GM12801 (cell line): ENCODE measurements around the gene ROBO1.

Source experiments
- CTCF ChIP-seq: IDR thresholded peaks from one replicate; pipeline ENCODE4 v1.5.1; 2011; ENCODE audit warnings: control low read depth; ENCODE audit not compliant: insufficient read length; ENCODE audit errors: extremely low read depth

The ROBO1 gene

GRCh38 chr3:79337798-79338197 lies 430.0 kb downstream of the ROBO1 start:
- TF ChIP-seq CTCF = no peak

- no peak for TF ChIP-seq CTCF
These were observed 438.6 kb downstream of the ROBO1 start for GRCh38 chr3:79329154-79329553.

GRCh38 chr3:79326642-79327041 lies 441.2 kb downstream of the ROBO1 start:
- TF ChIP-seq CTCF = no peak

GRCh38 chr3:79317551-79318518 lies 450.0 kb downstream of the ROBO1 start:
- TF ChIP-seq CTCF = no peak

- no peak for TF ChIP-seq CTCF
These were observed 452.8 kb downstream of the ROBO1 start for GRCh38 chr3:79314962-79315361.

- TF ChIP-seq CTCF = no peak
These were observed 453.3 kb downstream of the ROBO1 start for GRCh38 chr3:79314544-79314943.

GRCh38 chr3:79310016-79310415 lies 457.8 kb downstream of the ROBO1 start:
- TF ChIP-seq CTCF = no peak
